ENCODE measurements around the gene ZPBP2. TPM values are rescaled to one million over a fixed set of nuclear protein-coding genes. Genes with fewer than 3 reads are reported as not detected.
A peak's percentile ranks its signal among the peaks of the same experiment; 100 is the strongest.
"Not testable (repeated sequence)": the region's sequence is repeated elsewhere in the genome, so short reads cannot be mapped to it uniquely, and the experiment has no call there.

The ZPBP2 gene
- total RNA-seq, 1 donor from 2014 or later: not detected

DNA sequence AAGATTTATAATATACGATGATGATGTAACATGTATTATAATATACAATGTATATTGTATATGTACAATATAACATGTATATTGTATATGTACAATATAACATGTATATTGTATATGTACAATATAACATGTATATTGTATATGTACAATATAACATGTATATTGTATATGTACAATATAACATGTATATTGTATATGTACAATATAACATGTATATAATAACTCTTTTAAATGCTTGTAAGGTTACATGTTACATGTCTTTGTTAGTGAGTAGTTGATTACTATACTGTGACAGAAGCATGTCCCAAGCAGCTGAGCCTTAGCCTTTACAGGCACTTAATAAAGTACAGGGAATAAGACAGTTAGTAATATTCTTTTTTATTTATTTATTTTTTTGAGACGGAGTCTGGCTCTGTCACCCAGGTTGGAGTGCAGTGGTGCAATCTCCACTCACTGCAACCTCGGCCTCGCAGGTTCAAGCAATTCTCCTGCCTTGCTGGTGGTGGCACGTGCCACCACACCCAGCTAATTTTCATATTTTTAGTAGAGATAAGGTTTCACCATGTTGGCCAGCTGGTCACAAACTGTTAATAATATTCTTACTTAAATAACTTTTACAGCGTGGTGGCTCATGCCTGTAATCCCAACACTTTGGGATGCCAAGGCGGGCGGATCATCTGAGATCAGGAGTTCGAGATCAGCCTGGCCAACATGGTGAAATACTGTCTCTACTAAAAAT is 11.9 kb upstream of the ZPBP2 start:
- DNase-seq (ENCODE audit: low read depth in 2 of 2): not testable (repeated sequence)

DNA sequence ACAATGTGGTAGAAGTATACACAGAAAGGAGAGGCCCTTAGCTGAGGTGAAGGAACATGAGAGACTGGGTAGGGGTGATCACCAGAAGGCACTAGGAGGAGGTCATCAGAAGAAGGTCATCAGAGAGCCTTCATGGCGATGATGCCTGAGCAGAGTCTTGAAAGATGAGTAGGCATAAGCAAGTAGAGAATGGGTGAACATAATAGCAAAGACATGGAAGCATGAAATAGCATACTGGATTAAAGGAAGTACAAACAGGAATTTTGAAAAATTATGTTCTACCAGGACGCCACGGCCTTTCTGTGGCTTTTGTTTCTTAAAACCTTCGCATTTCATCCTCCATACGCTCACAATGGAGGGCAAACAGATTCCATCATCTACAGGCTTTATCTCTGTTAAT is 6.8 kb upstream of the ZPBP2 start:
- no peak for DNase-seq (ENCODE audit: low read depth in 2 of 2)

DNA sequence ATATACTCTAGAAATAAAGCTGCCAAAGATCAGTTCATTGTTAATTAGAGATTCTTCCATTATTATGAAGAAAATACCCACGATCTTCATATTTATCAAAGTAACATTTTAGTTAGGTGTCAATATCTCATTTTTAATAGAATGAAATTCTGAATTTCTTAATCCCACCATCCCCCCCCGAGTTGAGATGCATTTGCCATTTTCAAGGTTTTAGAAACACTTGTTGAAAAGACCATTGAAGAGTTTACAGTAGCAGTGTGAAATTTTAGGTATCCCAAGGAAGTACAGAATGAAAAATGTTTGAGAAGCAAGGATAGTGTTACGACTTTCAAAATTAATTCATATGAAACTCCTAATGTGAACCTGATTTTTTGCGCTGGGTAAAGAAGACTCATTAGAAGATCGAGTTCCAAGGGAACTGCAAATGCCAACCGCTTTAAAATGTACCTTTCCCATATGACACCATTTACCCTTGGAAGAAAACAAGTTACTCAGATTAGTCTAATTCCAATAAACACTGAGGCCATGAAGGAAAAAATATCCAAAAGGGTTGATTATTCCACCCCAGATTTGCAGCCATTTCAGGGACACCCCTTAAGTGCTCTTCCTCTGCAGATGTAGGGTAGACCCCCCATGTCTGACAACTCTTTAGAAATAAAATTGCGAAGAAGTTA is 4.6 kb upstream of the ZPBP2 start:
- DNase-seq (ENCODE audit: low read depth in 2 of 2): no peak

DNA sequence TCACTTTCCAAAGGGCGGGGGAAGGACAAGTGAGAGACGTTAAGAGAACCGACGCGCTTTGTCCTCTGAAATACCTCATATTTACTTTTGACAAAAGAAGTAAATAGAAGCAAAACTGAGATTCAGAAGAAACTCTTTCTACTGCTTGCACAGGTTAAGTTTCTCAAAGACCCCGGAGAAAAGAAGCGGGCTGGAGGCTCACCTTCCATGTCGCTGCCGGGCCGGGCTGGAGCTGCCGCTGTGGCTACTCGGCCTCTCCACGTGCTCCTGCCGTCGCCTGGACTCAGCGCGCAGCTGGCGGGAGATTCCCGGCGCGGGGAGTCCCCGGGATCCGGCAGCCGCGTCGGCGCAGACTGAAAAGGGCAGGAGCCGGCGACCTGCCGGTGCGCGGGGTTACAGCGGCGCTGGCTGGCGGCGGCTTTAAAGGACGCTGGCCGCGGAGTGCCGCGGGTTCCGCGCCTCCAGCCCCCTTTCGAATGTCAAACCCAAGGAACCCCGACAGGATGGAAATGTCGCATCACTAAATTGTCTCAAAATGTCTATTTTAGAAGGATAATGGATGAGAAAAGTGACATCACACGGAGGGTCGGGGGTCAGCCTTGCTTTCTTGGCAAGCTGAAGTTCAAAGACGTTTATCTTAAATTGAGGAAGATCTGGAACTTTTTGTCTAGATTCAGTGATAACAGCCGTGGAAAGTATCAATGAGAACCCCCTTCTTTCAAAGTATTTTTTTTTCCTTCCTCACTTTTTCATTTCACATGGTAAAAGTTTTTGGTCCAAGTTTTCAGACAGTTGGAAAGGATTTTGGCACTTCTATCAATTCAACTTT is 3.9 kb upstream of the ZPBP2 start, which contains the start of gene IKZF3:
Gene IKZF3 (minus strand): TSS at position 395 of the 829 bp plus-strand sequence. CDS start 186 bp downstream, at position 209.
- DNase-seq (ENCODE audit: low read depth in 2 of 2): peak; percentile 51 to 54

DNA sequence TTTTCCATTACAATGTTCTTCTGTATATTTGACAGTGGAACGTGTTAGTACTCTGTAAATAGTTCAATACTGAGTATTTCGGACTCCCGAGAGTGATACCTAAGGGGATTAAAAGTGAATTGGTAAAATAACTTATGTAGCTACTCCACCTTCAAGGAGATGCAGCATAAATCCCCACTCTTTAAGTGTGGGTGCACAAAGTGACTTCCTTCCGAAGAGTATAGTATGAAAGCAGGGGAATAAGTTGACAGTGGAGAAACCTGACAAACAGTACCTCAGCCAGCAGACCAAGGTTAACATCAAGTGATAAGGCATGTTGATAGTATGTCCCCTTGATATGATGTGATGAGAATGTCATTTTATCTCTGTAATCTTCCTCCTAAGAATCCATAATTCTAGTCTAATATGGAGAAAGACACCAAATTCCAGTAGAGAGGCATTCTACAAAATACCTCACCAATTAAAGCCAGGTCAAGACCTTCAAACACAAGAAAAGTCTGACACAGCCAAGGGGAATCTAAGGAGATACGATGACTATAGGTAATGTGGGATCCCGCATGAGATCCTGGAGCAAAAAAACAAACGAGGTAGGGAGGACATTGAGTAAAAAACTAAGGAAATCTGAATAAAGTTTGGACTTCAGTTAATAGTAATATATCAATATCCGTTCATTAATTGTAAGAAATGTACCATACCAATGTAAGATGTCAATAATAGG is 1.8 kb upstream of the ZPBP2 start:
- no peak for DNase-seq (ENCODE audit: low read depth in 2 of 2)

DNA sequence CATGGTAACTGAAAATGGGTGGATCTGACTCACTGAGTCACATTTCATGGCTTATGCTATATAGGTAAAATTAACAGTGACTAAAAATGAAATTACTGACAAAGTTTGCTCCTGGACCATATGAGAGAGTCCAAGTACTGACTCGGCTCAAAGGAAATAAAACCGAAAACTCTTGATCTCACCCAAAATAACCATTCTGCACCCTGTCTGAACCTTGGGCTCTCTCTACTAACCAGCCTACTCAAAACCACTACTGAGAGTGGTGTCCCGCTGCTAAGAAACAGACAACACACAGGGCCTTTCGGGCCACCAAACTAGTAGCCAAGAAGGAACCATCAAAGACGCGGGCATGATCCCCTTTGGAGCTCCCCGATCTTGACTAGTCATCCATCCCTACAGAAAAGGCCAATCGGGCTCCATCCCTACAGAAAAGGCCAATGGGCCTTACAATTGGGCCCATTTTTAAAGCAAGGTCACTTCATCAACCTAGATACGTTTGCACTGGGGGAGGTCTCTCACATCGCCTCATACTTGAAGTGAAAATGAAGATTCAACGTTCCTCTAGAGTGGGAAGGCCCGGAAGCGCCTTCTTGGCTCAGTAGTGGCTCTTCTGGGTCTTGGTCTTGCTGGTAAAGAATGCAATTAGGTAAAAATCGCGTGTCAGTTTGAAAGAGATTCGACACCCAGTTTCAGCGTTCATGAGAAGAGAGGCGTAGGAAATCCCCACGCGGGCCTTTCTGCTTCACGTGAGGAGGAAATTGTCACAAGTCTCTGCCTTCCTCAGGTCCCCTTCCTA is 720 bp upstream of the ZPBP2 start:
- no peak for DNase-seq (ENCODE audit: low read depth in 2 of 2)

DNA sequence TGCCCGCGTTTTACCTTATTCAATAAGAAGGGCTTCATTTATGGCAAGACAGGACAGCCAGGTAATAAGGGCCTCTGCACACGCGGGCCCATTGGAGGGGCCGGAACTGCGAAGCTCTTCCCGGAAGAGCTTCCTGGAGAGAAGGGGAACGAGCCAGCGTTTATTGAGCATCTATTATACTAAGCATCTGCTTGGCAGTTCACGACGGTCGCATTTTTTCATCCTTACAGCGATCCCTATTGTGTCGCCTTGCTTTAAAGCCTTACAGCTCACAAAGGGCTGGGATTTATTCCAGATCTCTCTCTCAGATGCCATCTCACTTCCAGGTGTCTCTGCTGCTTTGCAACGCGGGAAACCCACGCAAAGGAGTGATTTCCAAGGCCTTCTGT is 546 bp downstream of the ZPBP2 start:
- DNase-seq (ENCODE audit: low read depth in 2 of 2): no peak

DNA sequence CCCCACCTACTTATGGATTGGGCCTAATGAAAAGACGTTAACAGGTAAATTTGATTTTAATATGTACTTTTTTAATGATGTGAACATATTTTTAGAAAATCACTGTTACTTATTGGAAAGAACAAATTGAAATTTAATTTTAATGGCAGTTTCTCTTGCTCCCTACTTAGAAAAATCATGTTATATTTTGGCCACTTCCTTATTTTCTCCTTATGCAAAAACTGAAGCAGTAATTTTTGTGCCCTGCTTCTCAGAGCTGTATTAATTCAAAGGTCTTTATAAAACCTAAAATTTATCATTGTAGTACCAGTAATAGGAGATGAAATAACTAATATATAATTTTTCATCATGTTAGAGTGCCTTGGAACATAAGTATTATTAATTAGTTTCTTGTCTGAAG is 2.8 kb downstream of the ZPBP2 start:
- DNase-seq (ENCODE audit: low read depth in 2 of 2): no peak

DNA sequence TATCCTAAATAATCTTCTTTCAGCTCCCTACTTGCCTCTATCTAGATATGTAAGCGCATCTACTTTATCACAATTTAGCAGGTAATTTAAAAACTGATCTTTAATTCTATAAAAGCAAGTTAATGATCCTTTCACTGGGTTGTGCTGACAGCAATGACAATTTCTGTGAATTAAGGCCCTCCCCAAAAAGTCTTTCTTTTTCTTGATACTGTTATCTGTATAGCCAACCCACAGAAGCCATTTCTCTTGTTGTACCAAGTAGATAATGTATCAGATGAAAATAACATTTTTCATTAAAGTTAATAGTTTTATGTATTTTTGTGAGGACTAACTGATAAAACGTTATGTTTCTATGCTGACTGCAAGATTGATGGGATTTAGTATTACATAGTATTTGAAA is 3.8 kb downstream of the ZPBP2 start:
- DNase-seq (ENCODE audit: low read depth in 2 of 2): no peak

DNA sequence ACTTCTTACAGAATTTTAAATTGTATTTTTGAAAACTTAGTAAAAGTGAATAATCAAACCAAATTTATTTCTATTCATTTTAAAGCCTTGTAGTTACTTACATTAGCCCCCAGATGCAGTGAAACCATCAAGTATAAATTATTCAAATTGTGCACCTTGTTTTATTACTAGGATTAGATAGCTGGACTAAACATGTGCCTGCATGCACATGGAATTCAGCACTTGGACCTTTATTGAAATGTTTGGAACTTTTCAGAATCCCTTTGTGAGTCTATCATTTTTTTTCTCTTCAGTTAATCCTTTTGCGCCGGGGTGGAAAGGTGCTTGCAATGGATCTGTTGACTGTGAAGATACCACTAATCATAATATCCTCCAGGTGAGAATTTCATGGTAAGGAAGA is 4.7 kb downstream of the ZPBP2 start:
- DNase-seq (ENCODE audit: low read depth in 2 of 2): peak; percentile 37

DNA sequence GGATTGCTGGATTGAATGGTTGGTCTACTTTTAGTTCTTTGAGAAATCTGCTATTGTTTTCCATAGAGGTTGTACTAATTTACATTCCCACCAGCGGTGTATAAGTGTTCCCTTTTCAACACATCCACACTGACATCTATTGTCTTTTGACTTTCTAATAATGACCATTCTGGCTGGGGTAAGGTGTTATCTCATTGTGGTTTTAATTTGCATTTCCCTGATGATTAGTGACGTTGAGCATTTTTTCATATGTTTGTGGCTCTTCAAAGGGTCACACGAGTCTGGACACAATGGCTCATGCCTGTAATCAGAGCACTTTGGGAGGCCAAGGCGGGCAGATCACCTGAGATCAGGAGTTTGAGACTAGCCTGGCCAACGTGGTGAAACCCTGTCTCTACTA is 18.1 kb downstream of the ZPBP2 start:
- DNase-seq (ENCODE audit: low read depth in 2 of 2): not testable (repeated sequence)

DNA sequence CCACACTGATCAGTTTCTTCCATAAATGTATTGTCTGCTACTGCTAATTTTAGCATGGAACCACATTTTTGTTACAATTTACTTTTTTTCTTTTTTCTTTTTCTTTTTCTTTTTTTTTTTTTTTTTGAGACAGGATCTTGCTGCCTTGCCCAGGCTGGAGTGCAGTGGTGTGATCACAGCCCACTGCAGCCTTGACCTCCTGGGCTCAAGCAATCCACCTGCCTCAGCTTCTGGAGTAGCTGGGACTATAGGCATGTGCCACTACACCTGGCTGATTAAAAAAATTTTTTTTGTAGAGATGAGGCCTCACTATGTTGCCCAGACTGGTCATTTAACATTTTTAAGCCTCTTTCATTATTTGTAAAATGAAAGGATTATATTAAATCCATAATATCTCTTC is 19.1 kb downstream of the ZPBP2 start:
- no peak for DNase-seq (ENCODE audit: low read depth in 2 of 2)

DNA sequence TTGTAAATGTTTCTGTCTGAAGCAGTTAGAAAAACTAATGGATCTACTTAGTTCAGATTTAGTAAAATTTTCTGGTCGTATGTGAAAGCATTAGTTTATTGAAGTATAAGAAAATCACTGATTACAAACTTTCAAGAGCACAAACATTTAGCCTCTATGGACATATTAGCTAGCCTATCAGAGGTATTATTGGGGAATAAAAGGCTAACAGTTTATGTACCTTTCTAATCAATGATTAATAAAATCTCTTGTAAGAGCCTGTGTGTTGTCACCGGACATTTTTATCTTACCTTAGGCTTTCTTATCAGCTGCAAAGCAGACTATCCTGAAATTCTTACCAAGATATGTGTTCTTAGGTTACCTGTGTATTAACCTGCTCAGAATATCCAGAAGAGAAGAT is 21.2 kb downstream of the ZPBP2 start:
- DNase-seq (ENCODE audit: low read depth in 2 of 2): no peak

DNA sequence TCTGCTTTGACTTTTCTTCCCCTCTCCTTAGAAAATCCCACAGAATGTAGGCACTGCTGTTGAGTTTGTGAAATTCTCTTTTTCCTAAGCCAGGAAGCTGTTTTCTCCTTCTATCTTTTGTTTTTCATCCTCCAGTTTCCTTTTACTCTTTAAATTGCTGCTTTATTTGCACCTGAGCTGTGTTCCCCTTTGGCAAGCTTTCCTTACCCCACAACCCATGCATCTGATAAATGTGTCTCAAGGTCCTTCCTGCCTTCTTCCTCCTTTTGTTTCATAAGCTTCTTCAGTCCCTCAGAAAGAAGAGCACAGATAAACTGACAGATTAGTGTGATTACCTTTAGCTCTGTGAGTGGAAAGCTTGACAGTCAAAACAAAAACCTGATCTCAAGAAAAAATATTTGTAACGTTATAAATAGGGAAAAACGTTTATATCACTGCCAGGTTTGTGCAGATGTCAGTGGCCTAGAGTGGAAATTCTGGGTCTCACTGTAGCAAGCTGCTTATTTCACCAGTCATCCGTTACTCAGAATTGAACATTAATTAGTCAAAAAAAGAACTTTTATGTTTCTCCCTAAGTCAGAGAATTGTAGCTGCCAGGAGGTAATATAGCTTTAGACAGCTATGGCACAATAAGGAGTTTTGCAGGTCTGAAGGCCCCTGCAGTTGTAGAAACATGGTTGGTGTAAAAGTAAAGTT is 26.8 kb downstream of the ZPBP2 start:
- DNase-seq (ENCODE audit: low read depth in 2 of 2): no peak

DNA sequence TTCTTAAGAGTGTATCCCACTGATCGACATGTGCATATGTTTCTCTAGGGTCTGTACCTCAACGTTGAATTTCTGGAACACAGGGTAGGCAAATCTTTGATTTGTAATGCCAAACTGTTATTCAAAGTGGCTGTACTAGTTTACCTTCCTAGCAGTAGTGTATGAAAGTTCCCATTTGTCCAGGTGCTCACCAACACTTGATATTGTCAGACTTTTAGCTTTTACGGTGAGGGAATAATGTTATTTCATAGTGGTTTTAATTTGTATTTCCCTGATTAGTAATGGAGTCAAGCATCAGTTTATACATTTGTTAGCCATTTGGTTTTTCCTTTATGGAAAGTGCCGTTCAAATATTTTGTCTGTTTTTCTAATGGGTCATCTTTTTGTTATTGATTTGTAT is 30.1 kb downstream of the ZPBP2 start:
- DNase-seq (ENCODE audit: low read depth in 2 of 2): no peak

DNA sequence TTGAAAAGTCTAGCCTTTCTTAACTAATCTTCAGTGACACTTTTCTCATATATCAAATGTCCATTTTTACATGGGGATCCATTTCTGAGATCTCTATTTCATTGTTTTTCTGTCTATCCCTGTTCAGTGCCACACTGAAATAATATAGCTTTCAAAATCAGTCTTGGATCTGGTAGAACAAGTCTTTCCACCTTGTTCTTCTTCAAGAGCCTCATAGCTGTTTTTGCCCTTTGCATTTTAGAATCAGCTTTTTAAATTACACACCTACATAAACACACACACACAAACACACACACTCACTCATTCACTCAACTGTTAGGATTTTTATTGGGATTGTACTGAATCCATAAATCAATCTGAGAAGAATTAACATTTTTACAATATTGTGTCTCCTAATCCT is 31.2 kb downstream of the ZPBP2 start:
- DNase-seq (ENCODE audit: low read depth in 2 of 2): no peak

DNA sequence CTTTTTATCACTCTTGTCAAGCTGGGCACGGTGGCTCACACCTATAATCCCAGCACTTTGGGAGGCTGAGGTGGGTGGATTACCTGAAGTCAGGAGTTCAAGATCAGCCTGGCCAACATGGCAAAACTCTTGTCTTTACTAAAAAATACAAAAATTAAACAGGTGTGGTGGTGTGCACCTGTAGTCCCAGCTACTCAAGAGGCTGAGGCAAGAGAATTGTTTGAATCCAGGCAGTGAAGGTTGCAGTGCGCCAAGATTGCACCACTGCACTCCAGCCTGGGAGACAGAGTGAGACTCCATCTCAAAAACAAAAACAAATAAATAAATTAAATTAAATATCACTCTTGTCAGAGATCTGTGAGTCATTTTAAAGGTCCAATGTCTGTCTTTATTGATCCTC is 34.0 kb downstream of the ZPBP2 start:
- DNase-seq (ENCODE audit: low read depth in 2 of 2): not testable (repeated sequence)

DNA sequence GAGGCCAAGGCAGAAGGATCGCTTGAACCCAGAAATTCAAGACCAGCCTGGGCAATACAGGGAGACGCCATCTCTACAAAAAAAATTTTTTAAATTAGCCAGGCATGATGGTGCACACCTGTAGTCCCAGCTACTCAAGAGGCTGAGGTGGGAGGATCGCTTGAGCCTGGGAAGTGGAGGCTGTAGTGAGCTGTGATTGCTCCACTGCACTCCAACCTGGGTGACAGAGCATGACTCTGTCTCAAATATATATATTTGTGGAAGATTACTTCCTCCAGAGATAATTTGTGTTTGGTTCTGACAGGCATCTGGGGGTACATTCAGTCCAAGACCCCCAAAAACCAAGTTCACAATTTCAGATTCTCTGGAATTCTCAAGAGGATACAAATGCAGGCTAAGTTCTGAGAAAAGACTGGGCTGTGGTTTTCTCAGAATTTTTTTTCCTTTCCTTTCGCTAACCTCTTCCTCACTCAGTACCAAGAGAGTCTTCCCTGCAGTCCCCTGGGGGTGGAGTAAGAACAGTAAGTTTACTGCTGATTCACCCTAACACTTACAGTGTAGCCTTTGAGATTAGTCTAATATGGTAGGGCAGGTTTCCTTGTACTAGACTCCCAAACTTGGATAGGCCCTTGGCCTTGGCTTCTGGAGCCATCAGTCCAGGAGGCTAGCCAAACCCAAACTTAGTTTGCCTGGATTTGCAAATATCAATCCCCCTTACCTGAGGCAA is 35.3 kb downstream of the ZPBP2 start:
- DNase-seq (ENCODE audit: low read depth in 2 of 2): no peak

DNA sequence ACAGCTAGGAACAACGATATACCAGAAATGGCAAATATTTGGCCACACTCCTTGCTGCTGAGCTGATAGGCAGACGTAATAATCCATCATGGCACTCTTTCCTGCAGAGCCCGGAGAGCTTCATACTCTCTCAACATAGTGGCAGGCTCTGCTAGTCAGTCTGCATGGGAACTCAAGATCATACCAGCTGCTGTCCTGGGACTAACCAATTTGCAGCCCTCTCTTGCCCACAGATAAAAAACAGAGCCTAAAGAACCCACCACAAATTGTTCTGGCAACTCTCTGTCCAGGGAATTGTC is 36.9 kb downstream of the ZPBP2 start:
- no peak for DNase-seq (ENCODE audit: low read depth in 2 of 2)

All from lung microvascular endothelial cell (primary cell).